RPMI8226 (cell line): ENCODE measurements around the gene EXOC4.
"Not testable (repeated sequence)": the region's sequence is repeated elsewhere in the genome, so short reads cannot be mapped to it uniquely, and the experiment has no call there.

Experiments
- DNase-seq: peaks from one replicate; pipeline ENCODE4 v3.0.0-alpha.2; 2015

The EXOC4 gene

GRCh38 chr7:133584956-133585668, 332.2 kb downstream of the EXOC4 start:
- no peak for DNase-seq

- no peak for DNase-seq
Measured at GRCh38 chr7:133586253-133586652, 333.4 kb downstream of the EXOC4 start.

DNA sequence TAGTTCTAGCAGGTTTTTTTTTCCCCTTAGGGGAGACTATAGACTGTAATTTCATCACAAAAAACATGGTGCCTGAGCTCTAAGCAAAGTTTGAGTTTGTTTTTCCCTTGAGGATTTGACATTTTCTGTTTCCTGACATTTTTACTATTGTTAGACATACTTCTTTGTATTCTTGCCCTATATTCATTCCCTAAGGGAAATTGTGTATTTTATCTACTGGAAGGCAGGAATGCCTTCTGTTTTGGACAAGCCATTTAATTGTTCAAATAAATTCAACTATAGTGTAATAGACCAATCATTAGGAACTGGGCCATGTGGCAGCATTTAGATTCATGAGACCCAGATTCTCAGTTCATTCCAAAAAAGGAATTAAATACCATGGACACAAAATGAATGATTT, 335.0 kb downstream of the EXOC4 start:
- DNase-seq, result no peak

DNA sequence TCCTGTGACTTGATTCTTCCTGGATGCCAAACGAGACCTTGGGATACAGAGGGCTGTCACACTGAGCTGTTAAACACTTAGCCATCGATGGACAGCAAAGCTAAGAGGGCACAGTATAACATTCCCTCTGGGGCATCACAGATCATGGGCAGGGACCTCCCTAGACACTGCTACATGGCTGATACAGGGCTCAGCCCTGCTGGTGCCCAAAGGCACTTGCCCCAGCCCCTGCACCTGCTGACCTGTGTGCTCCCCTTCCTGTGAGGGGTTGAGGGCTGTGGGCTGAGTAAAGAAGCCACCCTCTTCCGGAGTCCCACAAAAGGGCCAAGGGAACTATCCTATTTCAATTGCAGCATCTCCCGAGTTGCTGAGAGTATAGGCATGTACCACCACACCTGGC, 337.9 kb downstream of the EXOC4 start:
- no peak for DNase-seq

DNA sequence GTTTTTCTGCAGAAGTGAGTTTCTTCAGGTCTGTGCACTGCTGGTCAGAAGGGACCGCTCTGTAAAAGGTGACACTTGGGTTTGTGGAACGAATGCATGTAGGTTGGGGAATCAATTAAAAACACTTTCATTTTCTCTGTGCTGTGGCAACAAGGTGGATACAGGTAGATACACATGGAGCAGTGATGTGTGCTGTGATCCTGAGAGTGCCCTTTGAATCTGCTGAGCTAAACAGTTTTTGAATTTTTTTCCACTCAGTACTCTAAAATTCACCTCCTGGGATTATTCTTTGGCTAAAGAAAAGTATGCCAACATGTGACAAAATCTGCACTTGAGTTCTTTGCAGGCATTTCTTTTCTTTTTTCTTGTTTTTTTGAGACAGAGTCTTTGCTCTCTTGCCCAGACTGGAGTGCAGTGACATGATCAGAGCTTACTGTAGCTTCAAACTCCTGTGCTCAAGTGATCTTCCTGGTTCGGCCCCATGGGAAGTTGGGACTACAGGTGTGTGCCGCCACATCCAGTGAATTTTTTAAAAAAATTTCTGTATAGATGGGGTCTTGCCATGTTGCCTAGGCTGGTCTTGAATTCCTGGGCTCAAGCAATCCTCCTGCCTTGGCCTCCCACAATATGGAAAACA, 338.9 kb downstream of the EXOC4 start:
- no peak for DNase-seq

- DNase-seq, result no peak
Measured at GRCh38 chr7:133593561-133593960, 340.7 kb downstream of the EXOC4 start.

- no peak for DNase-seq
Measured at GRCh38 chr7:133601617-133602016, 348.7 kb downstream of the EXOC4 start.

DNA sequence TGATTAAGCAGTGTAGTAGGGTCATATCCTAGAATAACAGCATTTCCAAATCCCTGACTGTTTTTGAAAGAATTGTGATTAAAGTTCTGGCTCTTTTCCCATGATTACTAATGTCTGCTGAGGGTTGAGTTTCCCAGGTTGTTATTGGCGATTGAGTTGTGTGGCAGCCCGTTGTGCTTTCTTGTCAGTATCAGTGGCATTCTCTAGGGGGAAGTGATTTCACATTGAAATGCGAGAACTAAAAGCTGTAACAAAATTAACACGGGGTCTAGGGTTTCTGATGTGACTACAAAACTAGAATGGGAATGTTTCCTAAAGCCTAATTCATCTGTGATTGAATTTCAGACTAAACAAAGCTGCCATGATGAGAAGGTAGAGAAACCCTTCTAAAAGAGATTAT, 349.4 kb downstream of the EXOC4 start:
- no peak for DNase-seq

- DNase-seq, result no peak
Measured at GRCh38 chr7:133606991-133607390, 354.1 kb downstream of the EXOC4 start.

DNA sequence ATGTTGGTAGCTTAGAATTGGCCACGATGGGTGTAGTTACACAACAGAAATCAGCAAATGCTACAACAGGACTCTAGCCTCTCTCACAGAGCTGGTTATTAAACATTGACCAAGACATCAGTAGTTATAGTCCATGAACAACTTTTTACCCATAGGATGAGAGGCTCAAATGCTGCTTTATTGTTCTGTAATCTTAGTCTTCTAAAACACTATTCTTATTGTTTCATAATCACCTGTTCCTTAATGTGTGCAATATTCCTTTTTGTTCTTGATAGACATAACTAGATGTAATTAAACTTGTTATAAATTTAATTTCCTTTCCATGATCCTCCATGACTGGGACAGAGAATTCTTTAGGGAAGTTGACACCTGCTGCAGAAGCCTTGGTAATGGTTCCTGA, 356.9 kb downstream of the EXOC4 start:
- DNase-seq, result no peak

DNA sequence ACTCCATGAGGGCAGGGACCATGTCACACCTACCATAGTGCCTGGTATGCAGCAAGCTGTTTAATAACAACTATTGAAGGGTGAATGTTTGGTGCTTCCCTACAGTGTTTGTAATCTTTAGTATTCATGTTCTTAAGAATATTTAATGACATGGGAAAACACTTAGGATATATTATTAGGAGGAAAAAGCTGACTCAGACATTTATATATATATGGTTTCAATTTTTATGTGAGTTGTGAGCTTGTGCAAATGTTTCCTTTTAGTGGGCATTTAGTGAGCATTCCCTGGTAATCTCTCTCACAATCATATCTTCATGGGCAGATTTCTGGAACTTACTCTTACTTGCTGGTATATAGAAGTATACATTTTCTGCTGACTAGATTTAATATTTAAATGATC, 359.1 kb downstream of the EXOC4 start:
- no peak for DNase-seq

DNA sequence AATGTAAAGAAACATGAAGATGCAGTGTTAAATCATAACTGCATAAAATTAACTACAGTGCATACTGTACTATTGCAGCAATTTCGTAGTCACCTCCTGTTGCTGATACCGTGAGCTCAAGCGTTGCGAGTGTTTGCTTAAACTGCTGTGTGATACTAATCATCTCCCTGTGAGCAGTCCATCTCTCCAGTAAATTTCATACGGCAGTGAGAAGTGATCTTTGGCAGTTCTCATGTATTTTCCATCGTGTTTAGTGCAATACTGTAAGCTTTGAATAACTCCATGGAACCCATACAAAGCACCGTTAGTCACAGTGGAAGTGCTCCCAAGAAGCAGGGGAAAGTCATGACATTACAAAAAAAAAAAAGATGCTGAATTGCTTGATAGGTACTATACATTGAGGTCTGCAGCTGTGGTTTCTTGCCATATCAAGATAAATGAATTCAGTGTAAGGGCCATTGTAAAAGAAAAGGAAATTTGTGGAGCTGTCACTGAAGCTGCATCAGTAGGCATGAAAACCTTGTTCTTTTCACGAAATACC, 360.4 kb downstream of the EXOC4 start:
- no peak for DNase-seq

- no peak for DNase-seq
Measured at GRCh38 chr7:133614251-133614650, 361.4 kb downstream of the EXOC4 start.

- DNase-seq, result no peak
Measured at GRCh38 chr7:133618970-133619369, 366.1 kb downstream of the EXOC4 start.

DNA sequence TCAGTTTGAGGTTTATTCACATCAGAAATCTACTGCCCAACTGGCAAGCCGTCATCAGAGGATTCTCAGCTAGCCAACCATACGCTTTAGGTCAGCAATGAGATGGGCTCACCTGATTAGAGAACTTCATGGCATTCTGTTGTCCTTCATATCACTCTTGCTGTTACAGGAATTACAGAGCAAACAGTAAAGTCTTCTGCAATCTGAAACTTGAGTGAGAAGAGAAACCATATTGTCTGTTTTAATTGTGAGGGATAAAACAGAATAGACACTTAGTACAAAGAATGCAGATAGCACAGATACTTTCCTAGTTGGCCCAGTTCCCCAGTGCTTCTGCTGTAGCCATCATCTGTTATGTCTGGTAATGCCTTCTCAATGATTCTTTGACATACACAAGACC, 366.6 kb downstream of the EXOC4 start:
- no peak for DNase-seq

DNA sequence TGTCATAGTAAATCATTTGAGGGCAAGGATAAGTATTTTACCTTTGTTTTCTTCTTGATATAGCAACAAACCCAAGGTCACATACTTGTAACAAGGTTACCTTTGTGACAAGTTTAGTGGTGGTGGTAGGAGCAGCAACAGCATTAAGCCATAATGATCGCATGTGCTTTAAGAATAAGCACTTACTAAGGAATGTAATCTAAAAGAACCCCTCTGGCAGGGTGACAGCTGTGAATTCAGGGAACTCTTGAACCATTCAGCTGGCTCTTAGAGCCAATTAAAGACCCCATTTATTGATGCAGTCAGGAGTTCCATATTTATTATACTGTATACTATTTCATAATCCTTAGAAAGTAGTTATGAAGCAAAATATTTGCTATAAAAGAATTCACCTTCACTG, 370.8 kb downstream of the EXOC4 start:
- no peak for DNase-seq

DNA sequence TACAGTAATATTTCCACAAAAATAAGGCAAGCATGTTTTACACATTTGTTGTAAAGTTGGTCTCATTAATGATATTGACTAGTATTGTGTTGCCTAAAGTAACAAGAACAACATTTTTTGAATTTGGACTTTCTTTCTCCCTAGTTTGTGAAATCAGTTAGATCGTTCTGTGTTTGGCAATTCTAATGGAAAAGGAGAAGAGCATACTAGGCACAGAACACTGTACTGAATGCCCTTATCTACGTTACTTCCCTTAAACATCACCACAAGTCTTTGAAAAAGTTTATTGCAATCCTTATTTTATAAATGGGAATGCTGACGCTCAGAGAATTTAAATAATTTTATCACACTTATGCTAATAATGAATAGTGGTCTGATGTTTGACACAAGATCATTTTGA, 372.2 kb downstream of the EXOC4 start:
- DNase-seq, result no peak

- no peak for DNase-seq
Measured at GRCh38 chr7:133629701-133630100, 376.8 kb downstream of the EXOC4 start.

DNA sequence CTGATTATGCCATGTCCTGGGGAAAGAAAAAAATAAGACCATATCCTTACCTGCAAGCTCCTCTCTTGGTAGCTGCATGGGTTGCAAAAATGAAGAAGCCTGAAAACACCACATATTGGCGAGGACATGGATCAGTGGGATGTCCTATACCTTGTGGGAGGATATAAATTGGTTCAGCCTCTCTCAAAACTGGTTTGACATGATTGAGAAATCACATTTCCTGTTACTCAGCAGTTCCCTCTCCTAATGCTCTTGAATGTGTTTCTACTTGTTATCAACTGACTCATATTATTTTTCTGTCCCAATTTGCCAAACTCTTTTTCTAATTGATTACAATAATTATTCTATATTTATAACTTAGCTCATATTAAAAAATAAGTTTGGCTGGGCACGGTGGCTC, 380.2 kb downstream of the EXOC4 start:
- no peak for DNase-seq

DNA sequence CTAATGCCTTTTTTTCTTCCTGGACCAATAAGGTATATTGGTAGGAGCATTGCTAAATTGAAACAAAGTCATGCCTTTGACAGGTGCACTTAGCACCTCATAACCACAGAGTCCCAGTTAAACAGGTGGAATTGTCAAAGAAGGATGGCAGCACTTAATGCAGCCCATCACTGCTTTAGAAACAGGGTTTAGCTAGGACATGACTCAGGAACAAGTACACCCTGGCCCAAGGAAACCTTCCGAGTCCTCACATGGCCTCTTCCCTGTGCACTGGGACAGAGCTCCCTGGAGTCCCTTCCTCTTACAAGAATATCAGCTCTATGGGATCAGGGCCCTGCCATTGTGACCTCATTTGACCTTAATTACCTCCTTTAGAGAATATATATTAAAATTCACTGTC, 382.7 kb downstream of the EXOC4 start:
- DNase-seq, result no peak

DNA sequence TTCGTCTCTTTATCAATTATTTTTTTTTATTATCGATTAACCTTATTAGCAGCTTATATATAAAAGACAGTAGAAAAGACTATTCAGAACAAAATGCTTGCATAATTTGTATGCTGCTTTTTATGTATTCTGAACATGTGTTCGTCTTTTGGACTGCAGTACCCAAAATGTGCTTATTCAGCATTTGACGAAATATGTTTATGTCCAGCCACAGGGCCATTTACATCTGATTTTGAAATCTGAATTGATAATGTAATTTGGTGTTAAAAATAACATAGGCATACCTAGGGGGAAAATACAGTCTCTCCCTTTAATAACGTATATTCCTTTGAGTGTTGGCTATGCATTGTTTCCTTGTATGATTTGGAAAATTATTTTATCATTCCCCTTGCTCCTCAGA, 386.0 kb downstream of the EXOC4 start:
- no peak for DNase-seq

- no peak for DNase-seq
Measured at GRCh38 chr7:133641436-133641835, 388.6 kb downstream of the EXOC4 start.

- DNase-seq, result no peak
Measured at GRCh38 chr7:133642907-133643306, 390.0 kb downstream of the EXOC4 start.

DNA sequence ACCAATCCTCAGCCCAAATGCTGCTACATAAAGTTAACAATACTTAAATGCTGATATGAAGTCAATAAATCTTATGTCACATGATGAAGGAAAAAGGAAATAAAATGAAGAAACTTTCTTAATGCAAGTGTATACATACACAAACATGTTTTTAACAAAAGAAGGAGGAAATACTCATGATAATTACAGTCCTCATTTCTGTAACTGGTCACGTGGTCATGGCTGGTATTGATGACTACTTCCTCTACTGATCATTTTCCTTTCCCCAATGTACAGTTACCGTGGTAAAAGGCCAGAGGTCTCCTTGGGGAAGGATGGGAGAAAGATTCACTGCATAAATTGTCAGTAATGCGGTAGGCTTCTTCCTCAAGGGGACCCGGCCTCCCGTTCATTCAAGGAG, 390.8 kb downstream of the EXOC4 start:
- DNase-seq, result not testable (repeated sequence)

DNA sequence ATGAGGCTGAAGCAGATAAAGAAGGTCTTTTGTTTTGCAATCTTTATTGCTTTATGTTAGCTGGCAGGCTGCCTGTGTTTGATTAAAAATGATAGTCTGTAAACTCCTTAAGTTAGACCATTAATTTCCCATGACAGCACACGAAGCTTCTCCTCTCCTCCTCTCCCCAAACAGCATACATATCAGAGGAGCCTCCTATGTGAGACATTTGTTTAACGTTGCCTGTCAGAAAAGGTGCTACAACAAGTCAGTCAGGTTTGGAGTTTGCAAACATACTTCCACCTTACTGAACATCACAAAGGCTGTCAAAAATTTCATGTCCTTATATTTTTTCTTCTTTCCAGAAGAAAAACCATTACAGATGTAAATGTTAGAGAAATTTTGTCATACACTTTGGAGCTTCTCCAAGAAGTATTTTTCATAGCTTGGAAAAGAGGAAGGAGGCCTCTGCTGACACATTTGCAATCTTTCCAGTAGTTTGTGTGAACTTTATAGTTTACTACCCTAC, 393.1 kb downstream of the EXOC4 start:
- no peak for DNase-seq
